Thyroid gland (tissue), 4 donors: ENCODE measurements around the gene TCERG1L.

ENCODE experiments used
- CTCF ChIP-seq, 6 experiments: fragments of 200-600 bp in 3 of 6; fragments of 450-650 bp in 3 of 6; sonication (generic) in 3 of 6; IDR thresholded peaks; one replicate each; pipeline ENCODE4 v1.5.1; 2016 to 2019; ENCODE audit warnings: antibody characterized with exemption in 6 of 6, mild to moderate bottlenecking in 2 of 6, inconsistent platforms in 1 of 6, moderate library complexity in 1 of 6
- POLR2A ChIP-seq, 2 donors: fragments of 450-650 bp; IDR thresholded peaks; one replicate each; pipeline ENCODE4 v1.6.1; 2017; ENCODE audit warnings: antibody characterized with exemption in 2 of 2, mild to moderate bottlenecking in 2 of 2, moderate library complexity in 1 of 2

DNA sequence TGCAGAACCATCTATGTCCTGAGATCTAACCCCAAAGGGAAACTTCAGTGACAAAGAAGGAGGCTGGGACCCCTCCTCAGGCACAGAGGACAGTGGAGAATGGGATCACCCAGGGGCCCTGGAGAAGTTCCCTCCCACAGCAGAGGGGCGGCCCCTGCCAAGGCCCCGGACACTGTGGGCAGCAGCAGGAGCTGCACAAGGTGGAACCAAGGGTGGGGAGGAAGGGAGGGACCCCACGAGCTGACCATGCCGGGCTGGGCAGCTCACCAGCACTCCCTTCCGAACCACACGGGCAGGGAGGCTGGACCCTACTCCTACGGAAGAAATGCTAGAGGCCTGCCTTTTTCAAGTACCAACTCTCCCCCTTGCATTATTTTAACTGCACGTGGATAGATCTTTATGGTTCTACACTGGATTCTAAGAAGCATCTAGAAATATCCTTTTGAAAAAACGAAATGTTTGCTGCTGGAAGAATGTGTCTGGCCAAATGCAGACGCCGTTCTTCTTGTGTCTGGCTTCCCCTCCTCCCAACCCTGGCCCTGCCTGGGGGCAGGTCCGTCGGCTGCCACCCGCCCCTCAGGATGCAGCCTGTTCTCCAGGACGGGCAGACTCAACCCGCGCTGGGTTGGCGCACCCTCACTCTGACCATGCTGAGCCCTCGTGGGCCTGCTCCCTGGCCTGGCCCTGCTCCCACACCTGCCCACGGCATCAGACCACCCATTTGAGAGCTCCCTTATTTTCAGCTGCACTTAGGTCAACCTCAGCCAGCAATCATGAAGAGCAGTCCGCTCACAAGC, 193.9 kb downstream of the TCERG1L start:
- no peak for TF ChIP-seq POLR2A (IDR thresholded peaks at IDR 0.05)
- no peak for TF ChIP-seq CTCF (IDR thresholded peaks at IDR 0.05)
